ENCODE measurements around the gene CLCN7. TPM values are rescaled to one million over a fixed set of nuclear protein-coding genes. Genes with fewer than 3 reads are reported as not detected.
"Not testable (repeated sequence)": the region's sequence is repeated elsewhere in the genome, so short reads cannot be mapped to it uniquely, and the experiment has no call there.

CLCN7 gene
- total RNA-seq, 1 donor = 58.2 TPM

- peaks cover 34% of the 10 kb centered on the region for H3K4me1 ChIP-seq (ENCODE audit: insufficient read depth, low read length)
- no peaks in the 10 kb centered on the region for H3K27me3 ChIP-seq (ENCODE audit: insufficient read depth, low read length)
- H3K4me3 ChIP-seq (ENCODE audit: low read length) = no peak overlapping the region
- H3K9me3 ChIP-seq (ENCODE audit: low read depth, low read length) = no peaks in the 10 kb centered on the region
These were observed 7.3 kb upstream of the CLCN7 start for GRCh38 chr16:1481906-1482835.

- H3K27me3 ChIP-seq (ENCODE audit: insufficient read depth, low read length); H3K9me3 ChIP-seq (ENCODE audit: low read depth, low read length); H3K4me3 ChIP-seq (ENCODE audit: low read length): not testable (repeated sequence)
- peaks cover 41% of the 10 kb centered on the region for H3K4me1 ChIP-seq (ENCODE audit: insufficient read depth, low read length)
These were observed 4.1 kb upstream of the CLCN7 start for GRCh38 chr16:1478937-1479336.

DNA sequence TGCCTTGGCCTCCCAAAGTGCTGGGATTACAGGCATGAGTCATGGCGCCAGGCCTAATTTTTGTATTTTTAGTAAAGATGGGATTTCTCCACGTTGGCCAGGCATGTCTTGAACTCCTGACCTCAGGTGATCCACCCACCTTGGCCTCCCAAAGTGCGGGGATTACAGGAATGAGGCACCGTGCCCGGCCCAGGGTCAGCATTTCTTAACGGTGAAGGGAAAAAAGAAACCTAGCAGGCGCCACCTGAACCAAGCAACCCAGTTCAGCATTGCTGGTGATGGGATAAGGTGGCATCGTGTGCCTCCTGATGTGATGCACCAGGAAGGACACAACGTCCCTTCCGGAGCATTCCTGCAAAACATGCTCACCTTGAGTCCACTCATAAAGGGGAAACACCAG lies 2.2 kb upstream of the CLCN7 start:
- Histone ChIP-seq H3K27me3 (ENCODE audit: insufficient read depth, low read length) (no peaks in the 10 kb centered on the region), H3K4me1 (ENCODE audit: insufficient read depth, low read length) (peaks cover 51% of the 10 kb centered on the region), H3K9me3 (ENCODE audit: low read depth, low read length) (no peaks in the 10 kb centered on the region)

GRCh38 chr16:1475552-1476114 lies 805 bp upstream of the CLCN7 start:
- Histone ChIP-seq H3K4me1 (ENCODE audit: insufficient read depth, low read length) (peaks cover 54% of the 10 kb centered on the region), H3K9me3 (ENCODE audit: low read depth, low read length) (no peaks in the 10 kb centered on the region), H3K4me3 (ENCODE audit: low read length) (peak overlapping the region; percentile 66), H3K27me3 (ENCODE audit: insufficient read depth, low read length) (no peaks in the 10 kb centered on the region)

More for the DNA sequence above, 2.2 kb upstream of the CLCN7 start:
- H3K4me3 ChIP-seq (ENCODE audit: low read length) = no peak overlapping the region

- H3K27me3 ChIP-seq (ENCODE audit: insufficient read depth, low read length) = no peaks in the 10 kb centered on the region
- H3K9me3 ChIP-seq (ENCODE audit: low read depth, low read length) = no peaks in the 10 kb centered on the region
- H3K4me1 ChIP-seq (ENCODE audit: insufficient read depth, low read length) = peaks cover 61% of the 10 kb centered on the region
- peak overlapping the region; percentile 66 for H3K4me3 ChIP-seq (ENCODE audit: low read length)
These were observed 589 bp downstream of the CLCN7 start for GRCh38 chr16:1474082-1474795.

DNA sequence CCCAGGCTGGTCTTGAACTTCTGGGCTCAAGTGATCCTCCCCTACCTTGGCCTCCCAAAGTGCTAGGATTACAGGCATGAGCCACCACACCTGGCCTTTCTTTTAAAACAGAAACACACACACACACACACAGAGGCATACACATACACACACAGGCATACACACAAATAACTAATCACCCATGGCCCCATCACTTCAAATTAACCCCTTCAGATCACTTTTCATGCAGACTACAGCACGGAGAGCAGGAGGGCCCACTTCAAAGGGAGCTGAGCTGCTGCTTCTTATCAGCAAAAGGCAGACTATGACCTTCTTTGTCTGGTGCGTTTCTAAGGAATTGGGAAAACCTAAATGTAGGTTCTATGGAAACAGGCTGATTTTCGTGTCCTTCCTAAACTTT lies 1.9 kb downstream of the CLCN7 start:
- no peaks in the 10 kb centered on the region for H3K27me3 ChIP-seq (ENCODE audit: insufficient read depth, low read length)
- H3K9me3 ChIP-seq (ENCODE audit: low read depth, low read length) = no peaks in the 10 kb centered on the region
- no peak overlapping the region for H3K4me3 ChIP-seq (ENCODE audit: low read length)
- H3K4me1 ChIP-seq (ENCODE audit: insufficient read depth, low read length) = peaks cover 62% of the 10 kb centered on the region

DNA sequence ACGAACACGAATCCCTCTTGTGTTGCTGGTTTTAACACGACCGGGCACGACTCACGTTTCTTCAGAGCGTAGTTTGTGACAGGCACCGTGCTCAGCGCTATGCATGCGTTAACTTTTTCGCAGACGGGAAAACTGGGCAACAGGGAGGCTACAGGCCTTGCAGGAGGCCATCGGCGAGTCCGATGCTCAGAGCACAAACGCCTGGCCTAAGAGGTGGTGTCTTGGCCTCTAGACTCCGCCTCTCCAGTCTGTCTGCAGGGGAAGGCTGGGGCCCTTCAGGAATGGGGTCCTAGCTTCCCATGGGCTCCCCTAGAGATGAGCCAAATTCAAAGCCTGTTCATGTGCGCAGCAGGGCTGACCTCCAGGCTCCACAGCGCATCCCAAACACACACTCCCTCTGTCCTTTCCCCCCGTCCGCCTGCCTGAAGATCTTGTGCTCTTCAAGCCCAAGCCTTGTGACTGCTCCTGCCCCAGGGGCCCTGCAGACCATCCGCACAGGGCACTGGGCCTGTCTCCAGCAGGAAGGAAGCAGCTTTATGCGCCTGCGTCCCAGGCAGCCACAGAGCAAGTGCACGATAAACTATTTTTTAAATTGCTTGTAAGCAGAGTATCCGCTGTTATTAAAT lies 3.1 kb downstream of the CLCN7 start:
- Histone ChIP-seq H3K27me3 (ENCODE audit: insufficient read depth, low read length) (no peaks in the 10 kb centered on the region), H3K9me3 (ENCODE audit: low read depth, low read length) (no peaks in the 10 kb centered on the region), H3K4me3 (ENCODE audit: low read length) (no peak overlapping the region), H3K4me1 (ENCODE audit: insufficient read depth, low read length) (peaks cover 62% of the 10 kb centered on the region)

GRCh38 chr16:1470481-1471251 lies 4.2 kb downstream of the CLCN7 start:
- Histone ChIP-seq H3K27me3 (ENCODE audit: insufficient read depth, low read length) (no peaks in the 10 kb centered on the region), H3K9me3 (ENCODE audit: low read depth, low read length) (no peaks in the 10 kb centered on the region), H3K4me3 (ENCODE audit: low read length) (no peak overlapping the region), H3K4me1 (ENCODE audit: insufficient read depth, low read length) (peaks cover 59% of the 10 kb centered on the region)

DNA sequence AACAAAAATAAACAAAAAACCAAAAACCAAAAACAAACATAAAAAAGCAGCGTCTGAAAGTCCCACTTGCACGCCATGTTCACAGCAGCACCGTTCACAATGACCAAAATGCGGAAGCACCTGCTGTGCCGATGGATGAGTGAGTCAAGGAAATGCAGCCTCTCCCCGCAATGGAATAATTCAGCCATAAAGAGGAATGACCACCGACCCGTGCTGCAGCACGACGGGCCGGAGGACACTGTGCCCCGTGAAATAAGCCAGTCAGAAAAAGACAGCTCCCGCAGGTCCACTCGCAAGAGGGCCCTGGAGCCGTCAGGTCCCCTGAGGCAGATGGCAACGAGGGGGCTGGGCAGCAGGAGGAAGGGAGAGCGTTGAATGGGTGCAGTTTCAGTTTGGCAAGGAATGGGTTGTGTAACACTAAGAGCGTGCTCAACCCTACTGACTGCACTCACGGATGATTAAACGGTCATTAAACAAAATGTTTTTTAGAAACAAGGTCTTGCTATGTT lies 5.1 kb downstream of the CLCN7 start:
- no peaks in the 10 kb centered on the region for H3K9me3 ChIP-seq (ENCODE audit: low read depth, low read length)
- H3K27me3 ChIP-seq (ENCODE audit: insufficient read depth, low read length) = no peaks in the 10 kb centered on the region
- peak overlapping the region; percentile 19 for H3K4me3 ChIP-seq (ENCODE audit: low read length)
- H3K4me1 ChIP-seq (ENCODE audit: insufficient read depth, low read length) = peaks cover 54% of the 10 kb centered on the region

GRCh38 chr16:1469141-1469540 lies 5.7 kb downstream of the CLCN7 start:
- H3K4me1 ChIP-seq (ENCODE audit: insufficient read depth, low read length) = peaks cover 50% of the 10 kb centered on the region
- not testable (repeated sequence) for H3K9me3 ChIP-seq (ENCODE audit: low read depth, low read length); H3K27me3 ChIP-seq (ENCODE audit: insufficient read depth, low read length); H3K4me3 ChIP-seq (ENCODE audit: low read length)

DNA sequence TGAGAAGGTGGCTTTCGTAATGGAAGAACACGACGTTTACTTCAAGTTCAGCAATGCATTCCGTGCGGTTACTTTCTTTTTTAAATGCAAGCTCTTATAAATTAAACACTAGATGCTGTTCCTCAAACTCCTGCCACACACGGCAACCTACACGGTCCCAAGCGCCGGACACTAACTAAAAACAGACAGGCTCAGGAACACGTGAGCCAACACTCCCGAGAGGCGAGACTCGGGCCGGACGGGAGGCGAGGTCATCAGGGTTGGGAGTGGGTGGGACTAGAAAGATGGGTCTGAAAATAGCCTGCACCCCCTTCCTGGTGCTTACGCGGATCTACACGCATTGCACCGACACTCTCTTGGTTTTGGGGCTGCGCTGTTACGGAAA lies 6.4 kb downstream of the CLCN7 start:
- H3K9me3 ChIP-seq (ENCODE audit: low read depth, low read length) = no peaks in the 10 kb centered on the region
- no peaks in the 10 kb centered on the region for H3K27me3 ChIP-seq (ENCODE audit: insufficient read depth, low read length)
- H3K4me3 ChIP-seq (ENCODE audit: low read length) = no peak overlapping the region
- H3K4me1 ChIP-seq (ENCODE audit: insufficient read depth, low read length) = peaks cover 43% of the 10 kb centered on the region

- Histone ChIP-seq H3K4me3 (ENCODE audit: low read length) (no peak overlapping the region), H3K4me1 (ENCODE audit: insufficient read depth, low read length) (peaks cover 29% of the 10 kb centered on the region), H3K27me3 (ENCODE audit: insufficient read depth, low read length) (no peaks in the 10 kb centered on the region), H3K9me3 (ENCODE audit: low read depth, low read length) (no peaks in the 10 kb centered on the region)
These were observed 7.8 kb downstream of the CLCN7 start for GRCh38 chr16:1466968-1467521.

GRCh38 chr16:1466054-1466453 lies 8.8 kb downstream of the CLCN7 start:
- no peaks in the 10 kb centered on the region for H3K9me3 ChIP-seq (ENCODE audit: low read depth, low read length)
- H3K4me1 ChIP-seq (ENCODE audit: insufficient read depth, low read length) = peaks cover 19% of the 10 kb centered on the region
- H3K27me3 ChIP-seq (ENCODE audit: insufficient read depth, low read length) = no peaks in the 10 kb centered on the region
- H3K4me3 ChIP-seq (ENCODE audit: low read length) = no peak overlapping the region

DNA sequence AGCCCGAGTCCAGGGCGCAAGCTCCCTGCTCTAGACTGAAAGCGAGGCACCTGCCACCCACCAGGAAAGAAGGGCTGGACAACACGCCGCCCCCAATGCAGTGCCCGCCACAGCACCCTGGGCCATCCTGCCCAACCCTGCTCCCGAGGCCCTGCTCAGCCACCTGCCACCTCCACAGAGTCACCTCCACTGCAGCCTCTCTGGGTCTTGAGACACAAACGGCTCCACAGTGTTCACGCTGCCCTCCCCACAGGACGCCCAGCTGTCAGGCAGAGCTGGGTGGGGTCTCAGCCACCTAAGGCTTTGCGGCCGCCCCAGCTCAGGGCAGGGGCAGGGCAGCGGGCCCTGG lies 9.3 kb downstream of the CLCN7 start:
- no peak overlapping the region for H3K4me3 ChIP-seq (ENCODE audit: low read length)
- no peaks in the 10 kb centered on the region for H3K27me3 ChIP-seq (ENCODE audit: insufficient read depth, low read length)
- H3K4me1 ChIP-seq (ENCODE audit: insufficient read depth, low read length) = peaks cover 14% of the 10 kb centered on the region
- H3K9me3 ChIP-seq (ENCODE audit: low read depth, low read length) = no peaks in the 10 kb centered on the region

All from mononuclear cell (primary cell).